ENCODE results near the gene CNTRL. TPM values are rescaled to one million over a fixed set of nuclear protein-coding genes. Genes with fewer than 3 reads are reported as not detected.

Gene CNTRL
- polyA plus RNA-seq, 2 of the 4 experiments (the other 2 are of a cell fraction), result 5.1 to 15.0 TPM

DNA sequence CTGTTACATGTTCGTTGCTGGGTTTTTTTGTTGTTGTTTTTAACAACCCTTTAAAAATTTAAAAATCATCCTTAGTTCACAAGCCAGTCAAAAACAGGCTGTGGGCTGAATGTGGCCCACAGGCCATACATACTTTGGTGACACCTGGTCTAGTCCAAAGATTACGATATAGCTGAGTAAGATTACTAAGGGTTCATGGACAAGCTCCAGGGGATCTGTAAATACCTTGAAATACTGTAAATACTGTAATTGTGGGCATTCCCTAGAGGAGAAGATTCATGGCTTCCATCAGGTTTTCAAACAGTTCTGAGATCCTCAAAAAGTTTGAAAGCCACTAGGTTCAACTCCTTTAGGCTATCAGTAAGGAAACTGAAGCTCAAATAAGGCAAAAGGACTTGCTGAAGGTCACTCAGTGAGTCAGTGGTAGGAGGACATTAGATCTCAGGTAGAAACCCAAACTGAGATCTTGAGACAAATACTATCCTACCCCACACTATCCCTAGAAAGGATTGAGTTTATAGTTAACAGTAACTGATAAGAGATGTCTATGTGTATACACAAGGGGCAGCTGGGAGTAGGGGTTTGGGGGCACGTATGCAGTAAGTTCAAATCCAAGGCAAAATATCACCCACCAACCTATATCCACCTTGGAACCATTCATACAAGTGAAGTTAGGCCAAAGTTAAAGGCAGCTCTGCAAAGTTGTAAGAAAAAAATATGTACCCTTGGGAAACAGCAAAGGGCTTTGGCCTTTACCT, 109.1 kb downstream of the CNTRL start:
- TF ChIP-seq RARB (CRISPR knock-in tag; IDR thresholded peaks at IDR 0.05) (no peak), KDM5A (IDR thresholded peaks at IDR 0.05) (no peak), FOSL2 (IDR thresholded peaks at IDR 0.05) (no peak), FOSL2 (CRISPR knock-in tag; IDR thresholded peaks at IDR 0.05) (no peak), BHLHE40 (IDR thresholded peaks at IDR 0.05; ENCODE audit: low read depth, low read length) (no peak), SREBF2 (IDR thresholded peaks at IDR 0.05) (no peak), FOXS1 (CRISPR knock-in tag; IDR thresholded peaks at IDR 0.05) (no peak), ZSCAN20 (CRISPR knock-in tag; IDR thresholded peaks at IDR 0.05) (no peak), EHF (CRISPR knock-in tag; IDR thresholded peaks at IDR 0.05) (no peak), NPAS2 (CRISPR knock-in tag; IDR thresholded peaks at IDR 0.05; ENCODE audit: borderline replicate concordance) (no peak), CBX2 (IDR thresholded peaks at IDR 0.05; ENCODE audit: borderline replicate concordance, low read depth) (no peak), MYC (IDR thresholded peaks at IDR 0.05; ENCODE audit: borderline replicate concordance, low read length) (no peak), NFE2L2 (conservative IDR thresholded peaks at IDR 0.05; ENCODE audit: low read length) (no peak), JUN (IDR thresholded peaks at IDR 0.05) (no peak)
- TF ChIP-seq, protein P1, sequence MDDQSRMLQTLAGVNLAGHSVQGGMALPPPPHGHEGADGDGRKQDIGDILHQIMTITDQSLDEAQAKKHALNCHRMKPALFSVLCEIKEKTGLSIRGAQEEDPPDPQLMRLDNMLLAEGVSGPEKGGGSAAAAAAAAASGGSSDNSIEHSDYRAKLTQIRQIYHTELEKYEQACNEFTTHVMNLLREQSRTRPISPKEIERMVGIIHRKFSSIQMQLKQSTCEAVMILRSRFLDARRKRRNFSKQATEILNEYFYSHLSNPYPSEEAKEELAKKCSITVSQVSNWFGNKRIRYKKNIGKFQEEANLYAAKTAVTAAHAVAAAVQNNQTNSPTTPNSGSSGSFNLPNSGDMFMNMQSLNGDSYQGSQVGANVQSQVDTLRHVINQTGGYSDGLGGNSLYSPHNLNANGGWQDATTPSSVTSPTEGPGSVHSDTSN (IDR thresholded peaks at IDR 0.05), result no peak
- TF ChIP-seq, protein P2, sequence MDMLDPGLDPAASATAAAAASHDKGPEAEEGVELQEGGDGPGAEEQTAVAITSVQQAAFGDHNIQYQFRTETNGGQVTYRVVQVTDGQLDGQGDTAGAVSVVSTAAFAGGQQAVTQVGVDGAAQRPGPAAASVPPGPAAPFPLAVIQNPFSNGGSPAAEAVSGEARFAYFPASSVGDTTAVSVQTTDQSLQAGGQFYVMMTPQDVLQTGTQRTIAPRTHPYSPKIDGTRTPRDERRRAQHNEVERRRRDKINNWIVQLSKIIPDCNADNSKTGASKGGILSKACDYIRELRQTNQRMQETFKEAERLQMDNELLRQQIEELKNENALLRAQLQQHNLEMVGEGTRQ (IDR thresholded peaks at IDR 0.05), result no peak
- TF ChIP-seq, protein P3, sequence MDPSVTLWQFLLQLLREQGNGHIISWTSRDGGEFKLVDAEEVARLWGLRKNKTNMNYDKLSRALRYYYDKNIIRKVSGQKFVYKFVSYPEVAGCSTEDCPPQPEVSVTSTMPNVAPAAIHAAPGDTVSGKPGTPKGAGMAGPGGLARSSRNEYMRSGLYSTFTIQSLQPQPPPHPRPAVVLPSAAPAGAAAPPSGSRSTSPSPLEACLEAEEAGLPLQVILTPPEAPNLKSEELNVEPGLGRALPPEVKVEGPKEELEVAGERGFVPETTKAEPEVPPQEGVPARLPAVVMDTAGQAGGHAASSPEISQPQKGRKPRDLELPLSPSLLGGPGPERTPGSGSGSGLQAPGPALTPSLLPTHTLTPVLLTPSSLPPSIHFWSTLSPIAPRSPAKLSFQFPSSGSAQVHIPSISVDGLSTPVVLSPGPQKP (IDR thresholded peaks at IDR 0.05; ENCODE audit: low read depth, low read length), result no peak
- POLR2A ChIA-PET, result interaction anchor here (0.9 kb wide), 1 partner anchor 84 kb away, joined by 3 read pairs; the partner anchor contains the start of gene GSN
- DNase-seq (ENCODE audit: low read depth in 1 of 2, low spot score in 1 of 2) (no peak), ATAC-seq (no peak), FAIRE-seq (no peak)
- Histone ChIP-seq H3K4me1 (peaks cover 56% of the 10 kb centered on the region), H3K27ac (peak overlapping the region in 1 of 2 experiments; percentile 11; a peak in 1 of 6 replicates), H3K4me3 (no peak overlapping the region), H3K9me3 (no peaks in the 10 kb centered on the region), H3K4me2 (peak overlapping the region; percentile 59)
- 70% methylated on average over 3 of the region's 3 CpGs for whole genome bisulfite sequencing (ENCODE audit: missing lambda C conversion rate)
- CTCF ChIA-PET, result interaction anchor here (0.8 to 1.4 kb wide), 3 partner anchors 11 to 16 kb away, joined by 3 to 4 read pairs (median 4); no protein-coding TSS in a partner anchor

DNA sequence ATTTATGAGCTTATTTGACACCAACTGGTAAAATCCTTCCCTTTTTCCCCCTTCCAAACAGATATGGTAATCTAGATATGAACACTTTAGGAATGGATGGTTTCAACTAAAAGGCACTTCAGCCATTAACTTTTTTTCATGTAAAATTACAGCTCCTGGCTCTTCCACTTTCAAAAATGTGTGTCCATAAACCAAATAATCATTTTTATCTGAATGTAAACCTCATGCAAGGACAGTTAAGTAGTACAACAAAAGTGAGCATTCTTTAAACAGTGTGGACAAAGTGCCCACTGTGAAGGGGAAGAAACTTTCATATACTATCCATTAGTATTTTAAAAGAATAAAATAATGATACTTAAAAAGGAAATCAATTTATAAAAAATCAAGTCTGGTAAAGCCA, 109.7 kb downstream of the CNTRL start:
- POLR2A ChIA-PET, result interaction anchor here (0.9 kb wide), 1 partner anchor 84 kb away, joined by 3 read pairs; the partner anchor contains the start of gene GSN
- DNase-seq (ENCODE audit: low read depth in 1 of 2, low spot score in 1 of 2), result no peak

More for the DNA sequence above, 109.7 kb downstream of the CNTRL start:
- Histone ChIP-seq H3K9me3 (no peaks in the 10 kb centered on the region), H3K4me1 (peaks cover 50% of the 10 kb centered on the region), H3K27ac (no peak overlapping the region), H3K4me3 (no peak overlapping the region), H3K4me2 (no peak overlapping the region)
- no peak for ATAC-seq
- no peak for FAIRE-seq
- CTCF ChIA-PET, result interaction anchor here (0.8 to 2.2 kb wide), 5 partner anchors 8 to 17 kb away, joined by 3 to 8 read pairs (median 4); partner anchors contain the start of gene RAB14
- TF ChIP-seq SREBF2 (IDR thresholded peaks at IDR 0.05) (no peak), NR3C1 (IDR thresholded peaks at IDR 0.05) (no peak), ZFP36 (IDR thresholded peaks at IDR 0.05; ENCODE audit: borderline replicate concordance, partially characterized antibody) (no peak), HOXA7 (CRISPR knock-in tag; IDR thresholded peaks at IDR 0.05) (no peak), EP300 (IDR thresholded peaks at IDR 0.05) (no peak), TFCP2L1 (CRISPR knock-in tag; IDR thresholded peaks at IDR 0.05) (no peak), MAZ (IDR thresholded peaks at IDR 0.05; ENCODE audit: borderline replicate concordance, low read depth, low read length) (no peak), HOXB5 (CRISPR knock-in tag; IDR thresholded peaks at IDR 0.05) (no peak), EHMT2 (IDR thresholded peaks at IDR 0.05; ENCODE audit: low read depth) (no peak), EHF (CRISPR knock-in tag; IDR thresholded peaks at IDR 0.05) (no peak), ZNF302 (CRISPR knock-in tag; IDR thresholded peaks at IDR 0.05) (no peak)
- TF ChIP-seq, protein P3 (IDR thresholded peaks at IDR 0.05; ENCODE audit: low read depth, low read length), result no peak
